A549 (cell line): ENCODE data around the gene PLCH1. TPM values are rescaled to one million over a fixed set of nuclear protein-coding genes. Genes with fewer than 3 reads are reported as not detected.
A peak's percentile ranks its signal among the peaks of the same experiment; 100 is the strongest.

Source experiments
- ATAC-seq, 2 experiments: fragments of 200-7000 bp in 1 of 2; fragments of >200 bp in 1 of 2; cut with Nextera tagmentation in 1 of 2; cut with Tn5 transposase in 1 of 2; 3 replicates each; pipeline versions ENCODE4 v1.8.0 to v1.9.1; 2018 to 2020; ENCODE audit warnings: mild to moderate bottlenecking in 1 of 2, moderate library complexity in 1 of 2
- CTCF ChIA-PET: fragments of 300-600 bp; sonication (Branson Sonifier 250); formaldehyde crosslinking; extraction: SDS; loops from one replicate; lab custom pipeline; 2021; ENCODE audit warnings: antibody characterized with exemption, inconsistent platforms; lab: Yijun Ruan, JAX
- POLR2A ChIA-PET: fragments of 350-600 bp; formaldehyde crosslinking; extraction: SDS; loops from one replicate; lab custom pipeline; 2021; ENCODE audit warnings: antibody characterized with exemption, inconsistent platforms; lab: Yijun Ruan, JAX
- DNase-seq, 2 experiments: peaks; one replicate each; pipeline versions ENCODE4 v3.0.0 to v3.0.0-alpha.2; 2011 to 2016; ENCODE audit warnings: low read depth in 1 of 2, low spot score in 1 of 2
- FAIRE-seq: peaks from 2 replicates; lab custom pipeline; 2011; peaks lifted over from hg19 to GRCh38; lab: Jason Lieb, UNC
- H3K27ac ChIP-seq, 2 experiments: fragments of >200 bp; sonication (Bioruptor Twin); formaldehyde crosslinking; 3 replicates each; pipeline ENCODE4 v1.5.1; 2016 to 2017
- H3K4me1 ChIP-seq: fragments of >200 bp; sonication (Bioruptor Twin); formaldehyde crosslinking; 3 replicates; pipeline ENCODE4 v1.6.1; 2016
- H3K4me2 ChIP-seq: fragments of >200 bp; sonication (Bioruptor Twin); formaldehyde crosslinking; 3 replicates; pipeline ENCODE4 v1.6.1; 2016
- H3K4me3 ChIP-seq: fragments of >200 bp; sonication (Bioruptor Twin); formaldehyde crosslinking; 3 replicates; pipeline ENCODE4 v1.5.1; 2016
- H3K9me3 ChIP-seq: fragments of >200 bp; sonication (Bioruptor Twin); formaldehyde crosslinking; 3 replicates; pipeline ENCODE4 v1.6.1; 2016
- CEBPB ChIP-seq, 2 experiments: fragments of >200 bp in 1 of 2; sonication (Bioruptor Twin) in 1 of 2; formaldehyde crosslinking in 1 of 2; IDR thresholded peaks; 2 replicates each; pipeline ENCODE4 v1.6.1; 2012 to 2016
- CHD4 ChIP-seq: fragments of 200-600 bp; sonication (generic); IDR thresholded peaks from 2 replicates; pipeline ENCODE4 v1.6.1; 2016; ENCODE audit warnings: antibody characterized with exemption, mild to moderate bottlenecking, borderline replicate concordance
- EHF ChIP-seq: fragments of 250-450 bp; sonication (Bioruptor Pico); IDR thresholded peaks from 2 replicates; pipeline ENCODE4 v1.5.0; 2020; ENCODE audit warnings: mild to moderate bottlenecking
- EP300 ChIP-seq, 2 experiments: fragments of >200 bp; sonication (Bioruptor Twin); formaldehyde crosslinking; IDR thresholded peaks; 2 replicates in 1 of 2; 3 replicates in 1 of 2; pipeline ENCODE4 v1.6.1; 2016 to 2017
- FOSL2 ChIP-seq, 2 experiments: fragments of 450-650 bp in 1 of 2; fragments of >200 bp in 1 of 2; sonication (Bioruptor Twin) in 1 of 2; formaldehyde crosslinking; IDR thresholded peaks; 2 replicates each; pipeline versions ENCODE4 v1.5.0 to v1.6.1; 2016 to 2020; ENCODE audit warnings: mild to moderate bottlenecking in 1 of 2, moderate library complexity in 1 of 2
- HDAC2 ChIP-seq: fragments of 200-600 bp; sonication (generic); IDR thresholded peaks from 2 replicates; pipeline ENCODE4 v1.6.1; 2016
- HEYL ChIP-seq: fragments of 250-450 bp; sonication (Bioruptor Pico); IDR thresholded peaks from 2 replicates; pipeline ENCODE4 v1.8.0; 2021; ENCODE audit warnings: mild to moderate bottlenecking, moderate library complexity
- JUN ChIP-seq, 2 experiments: fragments of >200 bp; sonication (Bioruptor Twin); formaldehyde crosslinking; IDR thresholded peaks; 2 replicates in 1 of 2; 3 replicates in 1 of 2; pipeline ENCODE4 v1.6.1; 2016 to 2017
- KDM5A ChIP-seq: fragments of 200-600 bp; sonication (generic); IDR thresholded peaks from 2 replicates; pipeline ENCODE4 v1.6.1; 2016; ENCODE audit warnings: antibody characterized with exemption, mild to moderate bottlenecking
- MAFK ChIP-seq: fragments of 450-650 bp; IDR thresholded peaks from 2 replicates; pipeline ENCODE4 v1.6.1; 2014; ENCODE audit not compliant: partially characterized antibody
- MYC ChIP-seq: IDR thresholded peaks from 2 replicates; pipeline ENCODE4 v1.6.1; 2012; ENCODE audit warnings: mild to moderate bottlenecking, inconsistent platforms, low read length, improper control_type of control experiment, borderline replicate concordance
- NFE2L2 ChIP-seq: fragments of 150-350 bp; conservative IDR thresholded peaks from 2 replicates; pipeline ENCODE4 v1.6.1; 2014; ENCODE audit warnings: low read length
- NPAS2 ChIP-seq: fragments of 250-450 bp; sonication (Bioruptor Pico); IDR thresholded peaks from 2 replicates; pipeline ENCODE4 v1.8.0; 2022; ENCODE audit warnings: mild to moderate bottlenecking, moderate library complexity, borderline replicate concordance
- NR3C1 ChIP-seq: fragments of >200 bp; sonication (Bioruptor Twin); formaldehyde crosslinking; IDR thresholded peaks from 3 replicates; pipeline ENCODE4 v1.6.1; 2017
- POLR2AphosphoS2 ChIP-seq: conservative IDR thresholded peaks from 2 replicates; pipeline ENCODE4 v1.6.1; 2012; ENCODE audit warnings: low read length, improper control_type of control experiment, inconsistent platforms
- RCOR1 ChIP-seq: fragments of 150-350 bp; IDR thresholded peaks from 2 replicates; pipeline ENCODE4 v1.6.1; 2014; ENCODE audit warnings: antibody characterized with exemption, low read length, low read depth
- RFX5 ChIP-seq: fragments of 450-650 bp; IDR thresholded peaks from 2 replicates; pipeline ENCODE4 v1.7.1; 2014; ENCODE audit warnings: antibody characterized with exemption, mild to moderate bottlenecking, moderate library complexity
- RNF2 ChIP-seq: fragments of 200-600 bp; sonication (generic); IDR thresholded peaks from 2 replicates; pipeline ENCODE4 v1.6.1; 2016; ENCODE audit warnings: low read depth, mild to moderate bottlenecking, antibody characterized with exemption, moderate library complexity, borderline replicate concordance
- SREBF2 ChIP-seq: fragments of 450-650 bp; IDR thresholded peaks from 2 replicates; pipeline ENCODE4 v1.6.1; 2014; ENCODE audit warnings: mild to moderate bottlenecking, moderate library complexity
- TFCP2L1 ChIP-seq: fragments of 250-450 bp; sonication (Bioruptor Pico); IDR thresholded peaks from 2 replicates; pipeline ENCODE4 v1.5.0; 2021; ENCODE audit warnings: mild to moderate bottlenecking
- WGBS: methylation state at CpG from one replicate; pipeline ENCODE4 v1.1.6; 2017; ENCODE audit errors: missing lambda C conversion rate; 5-methylcytosine and 5-hydroxymethylcytosine counted together
- polyA plus RNA-seq, 4 experiments: library from polyadenylated mRNA; depleted of rRNA in 3 of 4; stranded (reverse); fragments of >200 nt; fragmentation: RNase III in 1 of 4; extraction: RNeasy Plus Mini Kit Qiagen cat#74134 plus additional on column Dnase treatment in 1 of 4; gene quantifications; 2 replicates in 3 of 4; 3 replicates in 1 of 4; pipeline ENCODE4 v1.2.3, GENCODE V29; 2011 to 2017
- TF ChIP-seq, protein P1 (sequence below): fragments of 250-450 bp; sonication (Bioruptor Pico); IDR thresholded peaks from 2 replicates; pipeline ENCODE4 v1.5.0; 2020; ENCODE audit warnings: low read depth, mild to moderate bottlenecking, moderate library complexity
- TF ChIP-seq, protein P2 (sequence below): IDR thresholded peaks from 2 replicates; pipeline ENCODE4 v1.6.1; 2012; ENCODE audit warnings: low read depth, borderline replicate concordance
- TF ChIP-seq, protein P3 (sequence below): IDR thresholded peaks from 2 replicates; pipeline ENCODE4 v1.6.1; 2012

Gene PLCH1
- polyA plus RNA-seq, 2 of the 4 experiments (the other 2 are of a cell fraction): 2.1 to 11.1 TPM

DNA sequence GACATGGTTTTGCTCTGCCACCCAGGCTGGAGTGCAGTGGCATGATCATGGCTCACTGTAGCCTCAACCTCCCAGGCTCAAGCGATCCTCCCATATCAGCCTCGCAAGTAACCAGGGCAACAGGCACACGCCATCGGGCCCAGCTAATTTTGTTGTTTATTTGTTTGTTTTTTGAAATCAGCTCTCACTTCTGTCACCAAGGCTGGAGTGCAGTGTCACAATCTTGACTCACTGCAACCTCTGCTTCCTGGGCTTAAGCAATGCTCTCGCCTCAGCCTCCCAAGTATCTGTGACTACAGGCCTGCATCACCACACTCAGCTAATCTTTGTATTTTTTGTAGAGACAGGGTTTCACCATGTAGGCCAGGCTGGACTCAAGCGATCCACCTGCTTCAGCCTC is 26.3 kb upstream of the PLCH1 start (continued):
- TF ChIP-seq, protein P1, sequence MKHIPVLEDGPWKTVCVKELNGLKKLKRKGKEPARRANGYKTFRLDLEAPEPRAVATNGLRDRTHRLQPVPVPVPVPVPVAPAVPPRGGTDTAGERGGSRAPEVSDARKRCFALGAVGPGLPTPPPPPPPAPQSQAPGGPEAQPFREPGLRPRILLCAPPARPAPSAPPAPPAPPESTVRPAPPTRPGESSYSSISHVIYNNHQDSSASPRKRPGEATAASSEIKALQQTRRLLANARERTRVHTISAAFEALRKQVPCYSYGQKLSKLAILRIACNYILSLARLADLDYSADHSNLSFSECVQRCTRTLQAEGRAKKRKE (CRISPR knock-in tag): no peak

DNA sequence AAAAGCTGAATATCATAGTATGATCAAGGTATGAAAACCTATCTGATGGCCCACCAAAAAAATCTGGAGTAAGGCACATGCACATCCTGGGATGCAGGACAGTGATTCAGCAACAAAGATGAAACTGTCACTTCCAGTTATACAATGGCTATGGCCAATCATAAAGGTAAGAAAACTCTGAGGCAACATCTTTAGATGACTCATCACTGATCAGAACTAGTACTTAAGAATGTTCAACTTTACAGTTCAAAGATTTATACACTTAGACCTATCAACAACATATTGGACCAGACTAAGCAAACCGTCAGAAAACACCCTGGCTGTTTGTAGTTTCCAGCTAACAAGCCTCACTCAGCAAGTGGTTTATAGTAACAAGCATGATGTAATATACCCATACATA is 21.3 kb upstream of the PLCH1 start:
- DNase-seq (peak in 1 of 2 experiments; percentile 44), ATAC-seq (peak; percentile 56 to 66; a peak in 3 of 6 replicates), FAIRE-seq (no peak)
- 71% methylated on average over 1 of the region's 1 CpG for WGBS
- TF ChIP-seq EHF (CRISPR knock-in tag): no peak
- TF ChIP-seq FOSL2 (IDR thresholded peaks at IDR 0.05): no peak
- peak; percentile 87 for TF ChIP-seq FOSL2 (CRISPR knock-in tag; IDR thresholded peaks at IDR 0.05)
- TF ChIP-seq, protein P2, sequence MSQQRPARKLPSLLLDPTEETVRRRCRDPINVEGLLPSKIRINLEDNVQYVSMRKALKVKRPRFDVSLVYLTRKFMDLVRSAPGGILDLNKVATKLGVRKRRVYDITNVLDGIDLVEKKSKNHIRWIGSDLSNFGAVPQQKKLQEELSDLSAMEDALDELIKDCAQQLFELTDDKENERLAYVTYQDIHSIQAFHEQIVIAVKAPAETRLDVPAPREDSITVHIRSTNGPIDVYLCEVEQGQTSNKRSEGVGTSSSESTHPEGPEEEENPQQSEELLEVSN: no peak
- 0 out of 2 replicates have a peak, but pooled peaks have one; percentile 14 for TF ChIP-seq NFE2L2
- TF ChIP-seq POLR2AphosphoS2: no peak
- no peak for TF ChIP-seq RCOR1
- peak; percentile 50 for TF ChIP-seq MAFK
- CTCF ChIA-PET: interaction anchor here (1.2 to 1.9 kb wide), 4 partner anchors 14 to 40 kb away, joined by 3 to 6 read pairs (median 4); partner anchors contain the start of gene C3orf33
- Histone ChIP-seq H3K4me1 (0 out of 3 replicates have a peak, but pooled peaks cover 5% of the 10 kb centered on the region), H3K9me3 (no peaks in the 10 kb centered on the region), H3K4me3 (no peak overlapping the region), H3K27ac (peak overlapping the region in 1 of 2 experiments; percentile 60; a peak in 3 of 6 replicates), H3K4me2 (no peak overlapping the region)
- POLR2A ChIA-PET: no interaction called here

DNA sequence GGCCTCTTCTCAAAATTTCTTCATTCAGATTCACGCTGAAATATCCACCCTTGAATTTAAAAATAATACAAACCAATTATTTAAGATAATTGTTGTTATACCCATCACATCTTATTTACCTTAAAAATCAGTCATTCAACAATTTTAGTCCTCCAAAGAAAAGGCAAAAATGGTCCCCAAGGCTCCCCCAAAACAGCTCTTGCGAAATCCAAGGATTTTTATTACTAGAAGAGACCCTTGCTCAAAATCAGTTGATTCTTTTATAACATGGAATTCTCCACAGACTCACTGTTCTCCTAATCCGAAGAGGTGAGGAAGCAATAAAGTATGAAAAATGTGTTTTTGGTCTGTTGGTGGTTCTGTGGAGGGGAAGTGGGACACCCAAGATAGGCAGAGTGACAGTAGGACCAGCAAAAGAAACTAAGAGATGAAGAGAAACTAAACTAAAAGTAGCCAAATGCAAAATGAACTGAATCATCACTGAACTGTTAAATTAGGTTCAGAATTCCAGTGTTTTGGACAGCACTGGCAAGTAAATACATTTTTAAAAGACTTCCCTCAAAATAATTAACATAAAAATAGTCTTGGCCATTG is 19.1 kb upstream of the PLCH1 start:
- no peak overlapping the region for H3K27ac ChIP-seq
- DNase-seq (no peak), FAIRE-seq (no peak), ATAC-seq (no peak)
- TF ChIP-seq CEBPB (IDR thresholded peaks at IDR 0.05) (peak in 1 of 2 experiments; percentile 15; a peak in 2 of 4 replicates), RNF2 (no peak)
- H3K4me3 ChIP-seq: no peak overlapping the region
- no peak overlapping the region for H3K4me2 ChIP-seq
- H3K4me1 ChIP-seq: 0 out of 3 replicates have a peak, but pooled peaks cover 5% of the 10 kb centered on the region
- 94% methylated on average over 3 of the region's 3 CpGs for WGBS
- no peaks in the 10 kb centered on the region for H3K9me3 ChIP-seq
- ChIA-PET POLR2A (no interaction called here), CTCF (interaction anchor here (2.2 kb wide), 1 partner anchor 42 kb away, joined by 9 read pairs; the partner anchor contains the start of gene C3orf33)

DNA sequence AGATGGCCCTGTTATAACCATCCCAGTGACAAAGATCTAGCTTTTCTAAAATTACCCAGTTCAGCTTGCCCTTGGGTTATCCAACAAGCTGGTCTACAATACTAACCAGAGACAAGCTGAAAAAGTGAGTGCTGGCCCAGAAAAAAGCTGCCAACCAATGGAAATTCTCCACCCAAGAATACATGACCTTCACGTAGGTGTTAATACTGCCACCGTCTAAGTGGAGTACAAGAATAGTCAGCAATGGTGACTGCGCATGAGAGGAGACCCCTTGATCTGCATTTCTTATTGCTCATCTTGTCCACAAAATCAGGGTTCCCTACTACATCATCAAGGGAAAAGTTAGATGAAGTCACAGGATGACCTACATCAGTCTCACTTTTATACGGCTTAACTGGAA is 15.8 kb upstream of the PLCH1 start:
- POLR2A ChIA-PET: no interaction called here
- no peak overlapping the region for H3K27ac ChIP-seq
- no peaks in the 10 kb centered on the region for H3K9me3 ChIP-seq
- TF ChIP-seq KDM5A: no peak
- TF ChIP-seq EP300 (IDR thresholded peaks at IDR 0.05): no peak
- TF ChIP-seq, protein P3, sequence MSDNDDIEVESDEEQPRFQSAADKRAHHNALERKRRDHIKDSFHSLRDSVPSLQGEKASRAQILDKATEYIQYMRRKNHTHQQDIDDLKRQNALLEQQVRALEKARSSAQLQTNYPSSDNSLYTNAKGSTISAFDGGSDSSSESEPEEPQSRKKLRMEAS: no peak
- TF ChIP-seq RFX5: no peak
- no peak for TF ChIP-seq NR3C1
- no peak for TF ChIP-seq MYC
- no peak for TF ChIP-seq JUN (IDR thresholded peaks at IDR 0.05)
- no peak for TF ChIP-seq TFCP2L1 (CRISPR knock-in tag)
- no peak for TF ChIP-seq EHF (CRISPR knock-in tag)
- no peak for TF ChIP-seq CHD4
- no peak for TF ChIP-seq HEYL (CRISPR knock-in tag)
- no peak for TF ChIP-seq SREBF2
- TF ChIP-seq HDAC2: no peak
- TF ChIP-seq NPAS2 (CRISPR knock-in tag): no peak
- no peak for DNase-seq
- H3K4me1 ChIP-seq: no peaks in the 10 kb centered on the region
- H3K4me3 ChIP-seq: no peak overlapping the region
- ATAC-seq: no peak
- CTCF ChIA-PET: interaction anchor here (1.3 kb wide), 1 partner anchor 9 kb away, joined by 3 read pairs; no protein-coding TSS in a partner anchor
- FAIRE-seq: no peak
- no peak overlapping the region for H3K4me2 ChIP-seq
- WGBS: 92% methylated on average over 4 of the region's 4 CpGs
